Activated CD4-positive, alpha-beta T cell treated with anti-CD3 and anti-CD28 coated beads, Interleukin-2, amount 50 U/mL, for 24 hours (primary cell): ENCODE measurements around the gene NUDT16L1.

Experiments used
- DNase-seq, 2 donors: peaks; one replicate each; pipeline ENCODE4 v3.0.0-alpha.2; 2020; ENCODE audit warnings: low read depth in 1 of 2, low spot score in 1 of 2

NUDT16L1 gene

DNA sequence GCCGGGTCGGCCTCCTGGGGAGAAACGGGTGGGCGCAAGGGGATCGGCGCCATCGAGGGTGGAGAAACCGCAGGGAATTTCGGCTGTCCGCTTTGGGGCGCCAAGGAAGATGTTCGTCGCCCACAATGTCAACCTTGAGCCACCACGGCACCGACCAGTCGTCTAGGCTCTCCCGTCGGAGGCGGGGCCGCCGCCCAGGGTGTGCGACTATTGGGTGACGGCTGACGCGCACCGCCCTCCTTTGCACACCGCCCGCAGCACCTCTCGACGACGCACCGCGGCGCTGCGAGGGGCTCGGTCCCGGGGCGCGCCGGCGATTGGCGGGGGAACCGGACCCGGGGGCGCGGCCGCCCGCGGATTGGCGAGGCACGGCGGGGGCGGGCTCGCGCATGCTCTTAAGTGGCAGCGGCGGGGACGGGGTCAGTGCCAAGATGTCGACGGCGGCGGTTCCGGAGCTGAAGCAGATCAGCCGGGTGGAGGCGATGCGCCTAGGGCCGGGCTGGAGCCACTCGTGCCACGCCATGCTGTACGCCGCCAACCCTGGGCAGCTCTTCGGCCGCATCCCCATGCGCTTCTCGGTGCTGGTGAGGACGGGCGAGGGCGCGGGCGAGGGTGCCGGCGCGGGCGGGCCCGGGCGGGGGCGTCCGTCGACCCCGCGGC, at the start of gene NUDT16L1:
Gene NUDT16L1, plus strand, starts transcription at position 267 of the 660 bp plus-strand sequence. Its CDS starts 165 bp downstream, at position 432.
- peak; percentile 94 to 95 for DNase-seq

DNA sequence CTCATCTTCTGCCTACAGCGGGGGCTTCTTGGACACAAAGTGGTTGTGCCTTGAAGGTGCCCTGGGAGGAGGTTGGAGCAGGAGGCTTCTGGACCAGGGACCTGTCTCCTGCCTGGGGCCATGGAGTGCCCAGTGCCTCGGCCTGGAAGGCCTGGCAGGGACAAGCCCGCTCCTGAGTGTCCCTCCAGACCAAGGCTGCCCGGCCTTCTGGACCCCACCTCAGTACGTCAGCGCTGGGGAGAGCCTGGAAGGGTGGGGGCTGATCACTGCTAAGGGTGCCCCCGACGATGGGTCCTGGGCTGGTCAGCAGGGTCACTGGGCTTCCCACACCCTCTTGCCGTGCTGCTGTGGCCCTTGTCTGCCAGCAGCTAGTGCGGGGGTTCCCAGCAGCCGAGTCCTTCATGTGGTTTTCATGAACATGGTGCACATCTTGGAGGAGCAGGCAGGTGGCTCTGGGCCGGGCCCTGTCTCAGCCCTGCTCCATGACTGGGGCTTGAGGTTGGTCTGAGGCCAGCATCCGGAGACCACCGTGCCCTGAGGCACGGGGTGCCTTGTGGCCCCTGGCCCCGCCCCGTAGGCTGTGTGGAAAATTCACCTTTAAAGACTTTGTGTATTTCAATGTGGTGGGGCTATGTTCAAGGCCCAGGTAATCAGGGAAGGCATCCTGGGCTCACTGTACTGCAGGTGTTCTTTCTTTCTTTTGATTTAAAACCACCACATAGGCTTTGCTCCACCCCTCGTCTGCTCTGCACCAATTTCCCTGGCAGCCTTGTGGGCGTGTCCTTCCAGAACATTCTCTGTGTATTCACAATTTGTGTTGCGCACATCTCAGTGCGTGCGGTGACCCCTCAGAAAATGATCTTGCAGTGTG, 46.4 kb upstream of the NUDT16L1 start:
- no peak for DNase-seq

DNA sequence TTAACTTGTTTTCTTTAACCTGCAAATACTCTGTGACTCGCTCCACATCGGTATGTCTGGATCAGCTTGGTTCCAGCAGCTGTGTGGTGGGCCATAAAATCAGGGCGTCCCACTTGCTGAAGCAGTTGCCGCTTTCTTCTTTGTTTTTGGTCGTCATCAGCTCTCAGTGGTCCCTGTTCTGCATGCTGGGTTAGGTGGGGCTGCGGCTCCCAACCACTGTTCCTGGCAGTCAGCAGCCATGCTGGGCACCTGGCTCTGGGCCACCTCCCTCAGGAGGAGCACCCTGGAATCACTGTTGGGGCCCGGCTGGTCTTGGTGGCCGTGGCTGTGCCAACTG, 45.8 kb upstream of the NUDT16L1 start:
- DNase-seq, result no peak

DNA sequence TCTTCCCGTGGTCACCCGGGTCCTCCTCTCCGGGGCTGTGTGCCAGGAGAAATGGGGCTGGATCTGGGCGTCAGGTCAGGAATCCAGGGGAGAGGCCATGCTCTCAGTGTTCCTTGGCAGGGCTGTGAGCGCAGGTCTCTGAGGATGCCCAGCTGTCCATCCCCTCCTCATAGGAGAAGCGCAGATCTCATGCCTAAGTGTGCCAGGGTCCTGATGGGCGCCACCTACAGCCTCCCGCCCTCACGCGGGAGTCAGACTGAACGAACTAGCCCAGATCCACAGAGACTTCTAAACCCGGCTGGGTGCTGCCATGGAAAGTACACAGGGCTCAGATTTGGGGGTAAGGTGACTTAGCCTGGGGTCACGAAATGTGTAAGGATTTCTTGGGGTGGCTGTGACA, 44.4 kb upstream of the NUDT16L1 start:
- no peak for DNase-seq

DNA sequence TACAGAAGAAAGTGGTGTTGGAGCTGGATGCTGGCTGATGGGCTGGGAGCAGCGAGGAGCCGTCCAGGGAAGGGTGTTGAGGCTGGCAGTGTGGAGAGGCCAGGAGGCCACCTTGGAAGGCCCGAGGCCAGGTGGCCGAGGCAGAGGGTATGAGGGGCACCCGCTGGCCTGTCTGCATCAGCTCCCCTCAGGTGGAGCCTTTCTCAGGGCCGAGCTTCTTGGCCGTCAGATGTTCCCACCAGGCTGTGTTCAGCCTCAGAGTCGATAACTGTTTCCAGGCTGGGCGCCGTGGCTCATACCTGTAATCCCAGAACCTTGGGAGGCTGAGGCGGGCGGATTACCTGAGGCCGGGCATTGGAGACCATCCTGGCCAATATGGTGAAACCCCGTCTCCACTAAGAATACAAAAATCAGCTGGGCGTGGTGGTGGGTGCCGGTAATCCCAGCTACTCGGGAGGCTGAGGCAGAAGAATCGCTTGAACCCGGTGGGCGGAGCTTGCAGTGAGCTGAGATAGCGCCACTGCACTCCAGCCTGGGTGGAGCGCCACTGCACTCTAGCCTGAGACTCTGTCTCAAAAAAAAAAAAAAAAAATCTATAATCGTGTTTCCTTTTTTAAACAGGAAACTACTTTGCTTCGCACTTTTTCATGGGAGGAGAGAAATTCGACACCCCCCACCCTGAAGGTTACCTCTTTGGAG, 43.5 kb upstream of the NUDT16L1 start:
- no peak for DNase-seq

DNA sequence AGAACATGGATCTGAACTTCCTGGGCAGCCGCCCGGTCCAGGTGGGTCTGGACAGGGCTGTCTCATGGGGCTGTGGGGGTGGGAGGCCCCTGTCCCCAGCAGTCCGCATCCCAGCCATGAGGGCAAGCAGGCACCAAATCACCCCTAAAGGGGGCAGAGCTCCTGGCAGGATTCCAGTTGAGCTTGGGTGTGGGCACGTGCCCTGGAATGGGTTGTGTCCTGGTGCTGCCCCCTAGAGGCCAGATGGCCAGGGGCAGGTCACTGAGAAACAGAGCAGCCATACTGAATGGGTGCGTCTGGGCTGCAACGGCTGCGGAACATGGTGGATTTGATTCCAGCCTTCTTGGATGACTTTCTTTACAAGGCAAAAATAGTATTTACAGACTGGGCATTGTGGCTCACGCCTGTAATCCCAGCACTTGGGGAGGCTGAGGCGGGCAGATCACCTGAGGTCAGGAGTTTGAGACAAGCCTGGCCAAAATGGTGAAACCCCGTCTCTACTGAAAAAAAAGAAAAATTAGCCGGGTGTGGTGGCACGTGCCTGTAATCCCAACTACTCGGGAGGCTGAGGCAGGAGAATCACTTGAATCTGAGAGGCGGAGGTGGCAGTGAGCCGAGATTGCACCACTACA, 42.8 kb upstream of the NUDT16L1 start:
- DNase-seq, result peak; percentile 59 to 72

DNA sequence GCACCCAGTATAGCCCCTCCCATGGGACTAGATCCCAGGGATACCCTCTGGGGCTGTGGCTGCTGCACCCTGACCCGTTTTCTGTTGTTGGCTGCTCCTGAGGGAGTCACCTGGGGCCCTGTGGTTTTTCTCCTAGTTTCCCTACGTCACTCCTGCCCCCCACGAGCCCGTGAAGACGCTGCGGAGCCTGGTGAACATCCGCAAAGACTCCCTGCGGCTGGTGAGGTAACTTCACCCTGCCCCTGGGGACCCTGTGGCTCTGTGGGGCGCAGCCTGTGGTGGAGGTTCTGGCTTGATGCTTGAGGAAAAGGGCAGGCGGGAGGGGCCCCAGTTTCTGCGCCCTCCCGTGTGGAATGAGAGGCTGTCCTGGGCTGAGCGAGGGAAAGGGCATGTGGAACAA, 41.5 kb upstream of the NUDT16L1 start:
- no peak for DNase-seq

DNA sequence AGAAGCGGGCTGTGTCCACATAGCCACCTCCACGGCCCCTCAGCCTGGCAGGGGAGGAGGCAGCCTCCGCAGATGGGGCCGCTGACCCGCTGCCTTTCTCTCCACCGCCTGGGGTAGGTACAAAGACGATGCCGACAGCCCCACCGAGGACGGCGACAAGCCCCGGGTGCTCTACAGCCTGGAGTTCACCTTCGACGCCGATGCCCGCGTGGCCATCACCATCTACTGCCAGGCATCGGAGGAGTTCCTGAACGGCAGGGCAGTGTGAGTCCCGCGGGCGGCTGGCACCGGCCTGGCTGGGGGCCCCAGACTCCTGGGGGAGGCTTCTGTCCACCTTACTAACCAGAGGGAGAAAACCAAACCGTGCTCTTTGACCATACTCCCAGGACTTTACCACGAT, 40.8 kb upstream of the NUDT16L1 start:
- no peak for DNase-seq

DNA sequence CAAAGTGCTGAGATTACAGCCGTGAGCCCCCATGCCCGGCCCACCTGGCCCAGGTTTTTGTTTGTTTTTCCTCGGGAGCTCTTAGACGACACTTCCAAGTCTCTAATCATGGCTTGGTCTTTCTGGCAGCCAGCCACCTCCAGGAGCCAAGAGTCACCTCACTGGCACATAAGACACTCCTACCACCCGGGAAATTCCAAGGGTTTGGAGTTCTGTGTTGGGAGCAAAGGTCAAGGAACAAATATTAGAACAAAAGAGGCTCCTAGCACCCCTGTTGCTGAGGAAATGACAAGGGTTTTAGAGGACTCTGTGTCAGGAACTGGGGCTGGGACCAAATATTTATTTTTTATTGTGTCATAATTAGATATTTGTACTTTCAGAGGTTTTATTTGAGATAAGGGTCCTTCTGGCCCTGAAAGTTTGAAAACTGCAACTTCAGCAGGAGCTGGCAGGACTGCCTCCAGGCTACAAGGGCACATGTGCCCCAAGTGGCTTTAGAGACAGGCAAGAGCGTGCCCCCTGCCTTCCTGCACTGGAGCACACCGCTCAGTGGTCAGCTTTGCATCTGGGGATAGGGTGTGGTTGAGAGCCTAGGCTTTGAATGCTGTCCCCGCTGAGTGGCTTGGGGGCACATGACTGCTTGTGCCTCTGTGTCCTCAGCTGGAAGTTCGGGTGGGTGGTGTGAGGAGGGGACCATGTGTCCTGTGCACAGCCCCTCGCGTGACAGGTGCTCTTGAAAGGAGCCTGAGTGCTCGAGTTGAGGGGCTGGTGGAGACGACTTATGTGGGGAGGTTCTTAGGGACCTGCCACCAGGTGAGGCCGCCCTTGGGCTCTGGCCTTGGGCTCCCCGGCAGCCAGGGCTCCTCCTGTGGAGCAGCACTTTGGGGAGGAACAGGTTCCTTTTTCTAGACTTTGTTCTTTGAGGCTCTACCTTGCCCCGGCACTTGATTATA, 39.1 kb upstream of the NUDT16L1 start:
- DNase-seq, result no peak

DNA sequence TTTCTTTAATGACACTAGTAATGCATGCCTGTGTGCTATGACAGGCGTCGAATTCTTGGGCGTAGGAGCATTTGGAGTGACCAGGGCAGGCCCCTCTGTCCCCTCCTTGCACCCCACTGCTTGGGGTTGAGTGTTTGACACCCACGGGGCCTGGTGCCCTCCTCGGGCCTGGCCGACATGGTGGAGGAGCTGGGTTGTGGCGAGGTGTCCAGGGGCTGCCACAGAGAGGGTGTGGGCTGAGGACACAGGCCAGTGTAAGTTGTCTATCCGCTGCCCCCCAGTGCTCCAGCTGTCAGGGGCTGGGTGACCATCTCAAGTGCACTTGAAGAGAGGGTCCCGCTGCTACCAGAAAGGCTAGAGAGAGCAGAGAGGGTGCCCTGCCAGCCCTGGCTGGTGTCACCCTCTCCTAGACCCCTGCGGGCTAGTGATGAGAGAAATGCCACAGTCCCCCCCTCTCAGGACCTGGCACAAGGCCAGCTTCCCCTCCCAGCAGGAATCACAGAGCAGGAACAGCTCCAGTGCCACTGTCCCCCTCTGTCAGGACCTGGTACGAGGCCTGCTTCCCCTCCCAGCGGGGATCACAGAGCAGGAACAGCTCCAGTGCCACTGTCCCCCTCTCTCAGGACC, 38.3 kb upstream of the NUDT16L1 start:
- no peak for DNase-seq

DNA sequence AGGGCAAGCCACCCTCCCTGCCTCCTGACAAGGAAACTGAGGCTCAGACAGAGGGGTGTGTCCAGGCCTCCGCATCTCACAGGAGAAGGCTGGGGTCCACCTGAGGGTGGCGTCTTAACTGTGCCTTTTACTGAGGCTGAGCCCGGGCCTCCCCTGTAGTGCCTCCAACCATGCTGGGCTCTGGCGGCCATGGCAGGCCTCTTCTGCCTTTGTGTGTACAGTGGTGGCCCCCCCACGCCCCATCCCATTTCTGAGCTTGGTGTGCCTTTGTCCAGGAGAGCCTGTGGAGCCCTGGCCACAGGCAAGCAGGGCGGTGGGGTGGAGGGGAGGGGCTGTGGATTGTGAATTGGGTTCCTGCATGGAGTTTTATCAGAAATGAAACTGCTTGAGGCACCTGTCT, 37.6 kb upstream of the NUDT16L1 start:
- no peak for DNase-seq

DNA sequence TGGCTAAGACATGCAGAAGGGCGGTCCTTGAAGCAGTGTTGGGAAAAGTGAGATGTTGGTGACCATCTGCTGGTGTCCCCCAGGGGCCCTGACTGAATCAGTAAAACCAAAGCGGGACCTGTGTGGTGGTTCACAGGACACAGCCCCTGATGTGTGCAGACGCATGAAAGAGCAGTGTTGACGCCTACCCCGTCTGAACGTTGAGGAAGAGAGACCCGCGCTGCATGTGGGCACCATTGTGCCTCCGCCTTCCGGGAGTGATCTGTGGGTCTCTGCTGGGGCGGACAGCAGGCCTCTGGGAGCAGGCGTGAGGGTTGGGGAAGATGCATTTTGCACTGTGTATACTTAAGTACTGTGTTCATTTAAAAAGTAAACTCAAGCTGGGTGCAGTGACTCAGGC, 37.1 kb upstream of the NUDT16L1 start:
- no peak for DNase-seq

DNA sequence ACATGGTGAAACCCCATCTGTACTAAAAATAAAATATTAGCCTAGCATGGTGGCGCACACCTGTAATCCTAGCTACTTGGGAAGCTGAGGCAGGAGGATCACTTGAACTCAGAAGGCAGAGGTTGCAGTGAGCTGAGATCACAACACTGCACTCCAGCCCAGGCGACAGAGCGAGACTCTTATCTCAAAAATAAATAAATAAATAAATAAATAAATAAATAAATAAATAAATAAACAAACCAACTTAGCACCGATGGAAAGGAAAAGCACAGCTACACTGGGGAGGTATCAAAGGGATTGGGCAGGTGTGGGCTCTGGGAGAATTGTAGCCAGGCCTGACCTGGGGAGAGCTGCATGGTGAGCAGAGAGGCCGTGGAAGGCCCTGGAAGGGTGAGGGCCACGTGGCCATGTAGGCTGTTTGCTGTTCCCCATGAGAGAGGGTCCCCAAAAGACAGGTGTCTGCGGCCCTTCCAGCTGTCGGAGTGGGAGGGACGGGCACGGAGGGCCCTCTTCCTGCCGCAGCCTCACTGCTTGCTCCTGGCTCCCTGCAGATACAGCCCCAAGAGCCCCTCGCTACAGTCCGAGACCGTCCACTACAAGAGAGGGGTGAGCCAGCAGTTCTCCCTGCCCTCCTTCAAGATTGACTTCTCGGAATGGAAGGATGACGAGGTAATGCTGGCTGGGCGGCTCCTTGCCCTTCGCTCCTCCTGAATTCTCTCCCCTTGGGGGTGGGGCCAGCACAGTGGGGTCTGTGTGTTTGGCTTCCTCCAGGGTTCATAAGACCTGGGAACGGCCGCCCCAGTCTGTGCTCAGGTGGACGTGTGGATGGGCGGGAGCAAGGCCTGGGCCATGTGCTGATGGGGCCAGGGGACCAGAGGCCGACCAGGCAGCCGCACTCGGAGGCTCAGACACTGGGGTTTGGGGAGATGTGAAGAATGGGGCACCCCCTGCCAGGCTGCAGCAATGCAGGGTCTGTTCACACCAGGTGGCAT, 36.4 kb upstream of the NUDT16L1 start:
- DNase-seq, result no peak

DNA sequence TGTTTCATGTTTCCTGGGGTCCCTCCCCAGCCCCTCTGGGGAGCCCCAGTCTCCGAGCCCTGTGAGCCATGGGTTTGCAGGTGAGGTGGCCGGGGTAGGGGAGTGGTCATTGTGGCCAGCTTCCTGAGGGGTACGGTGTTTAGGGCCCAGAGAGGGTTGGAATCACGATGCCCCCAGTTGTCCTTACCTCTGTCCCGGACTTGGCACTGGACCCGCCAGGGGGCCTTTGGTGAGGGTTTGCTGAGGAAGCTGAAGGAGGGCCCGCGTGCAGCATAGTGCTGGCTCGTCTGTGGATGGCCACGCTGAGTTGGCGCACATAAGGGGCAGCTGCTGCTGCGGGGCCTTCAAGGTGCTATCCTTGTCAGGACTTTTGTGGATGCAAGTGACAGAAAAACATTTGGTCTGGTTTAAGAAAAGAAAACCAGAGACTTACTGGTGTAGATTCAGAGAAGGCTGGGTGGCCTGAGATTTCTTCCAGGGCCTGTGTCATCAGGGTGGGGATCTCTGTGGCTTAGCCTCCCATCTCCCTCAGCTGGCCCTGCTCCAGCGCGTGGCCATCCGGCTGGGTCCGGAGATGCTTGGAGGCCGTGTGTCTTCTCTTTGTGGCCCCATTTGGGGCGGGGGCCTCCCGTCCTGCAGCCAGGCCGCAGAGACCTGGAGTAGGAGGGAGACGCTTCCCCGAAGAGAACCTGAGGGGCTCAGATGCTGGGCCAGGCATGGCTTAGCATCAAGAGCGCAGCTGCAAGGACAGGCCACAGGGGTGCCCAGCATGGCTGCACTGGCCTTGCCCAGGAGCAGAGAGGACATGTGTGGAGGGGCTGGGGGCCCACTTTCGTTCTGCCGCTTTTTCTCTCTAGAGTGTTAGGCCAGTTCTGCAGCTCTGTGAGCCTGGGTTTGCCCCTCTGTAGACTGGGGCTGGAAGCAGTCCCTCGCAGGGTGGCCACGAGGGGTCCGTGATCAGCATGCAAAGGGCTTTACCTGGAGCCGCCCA, 33.7 kb upstream of the NUDT16L1 start:
- no peak for DNase-seq

DNA sequence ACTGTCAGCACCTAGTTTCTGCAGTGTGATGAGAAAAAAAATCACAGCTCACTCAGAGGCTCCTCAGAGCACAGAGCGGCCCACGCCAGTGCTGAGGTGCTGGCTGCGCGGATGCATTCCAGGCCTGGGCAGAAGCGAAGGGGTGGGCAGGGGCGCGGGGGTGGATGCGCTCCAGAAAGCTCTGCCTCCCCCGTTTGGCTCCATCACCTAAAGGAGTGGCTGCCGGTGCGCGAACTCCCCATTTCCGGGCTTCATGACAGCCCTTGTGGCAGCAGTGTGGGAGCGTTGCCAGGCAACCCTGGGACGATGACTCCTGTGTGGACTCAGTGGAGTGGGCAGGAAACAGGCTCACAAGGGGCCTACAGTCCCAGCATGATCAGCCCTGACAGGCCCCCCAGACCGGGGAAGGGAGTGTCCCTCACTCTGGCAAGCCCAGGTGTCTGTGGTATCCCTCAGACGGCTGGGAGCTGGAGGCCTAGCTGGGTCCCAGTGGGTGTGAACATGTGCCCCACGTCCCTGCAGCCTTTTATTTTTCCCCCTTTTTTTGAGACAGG, 32.8 kb upstream of the NUDT16L1 start:
- DNase-seq, result peak; percentile 39 to 56

DNA sequence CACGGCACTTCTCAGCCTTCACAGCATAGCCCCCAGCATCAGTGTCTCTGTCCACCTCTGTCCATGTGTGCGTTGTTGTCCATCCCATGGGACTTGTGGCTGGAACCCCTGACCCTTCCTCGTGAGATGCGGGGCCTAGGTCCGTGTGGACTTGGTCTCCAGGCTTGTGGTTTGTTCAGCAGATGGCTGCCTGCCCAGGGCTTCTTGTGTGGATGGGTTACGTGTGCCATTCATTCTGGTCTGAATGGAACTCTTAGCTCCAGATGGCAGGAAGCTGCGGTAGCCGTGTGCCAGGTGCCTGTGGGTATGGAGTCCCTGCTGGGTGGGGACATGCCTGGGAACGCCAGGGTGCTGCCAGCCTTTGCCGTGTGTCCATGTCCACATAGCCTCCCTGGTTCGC, 31.7 kb upstream of the NUDT16L1 start:
- DNase-seq, result no peak

DNA sequence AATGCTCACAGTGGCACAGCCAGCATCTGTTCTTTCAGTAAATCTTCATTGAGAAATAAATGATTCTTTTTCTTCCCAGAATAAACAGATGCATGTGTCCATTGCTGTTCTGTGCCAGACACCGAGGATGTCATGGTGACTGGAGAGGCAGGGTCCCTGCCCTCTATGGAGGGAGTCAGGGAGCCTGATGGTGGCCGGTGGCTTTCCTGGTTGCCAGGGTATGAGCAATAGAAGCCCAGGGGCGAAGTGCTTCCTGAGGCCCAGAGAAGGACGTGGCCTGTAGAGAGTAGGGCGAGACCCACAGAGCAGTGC, 29.9 kb upstream of the NUDT16L1 start:
- DNase-seq, result no peak
